Neural cell (in vitro differentiated cells): Measurements from ENCODE around the gene ARHGEF10L. TPM values are rescaled to one million over a fixed set of nuclear protein-coding genes. Genes with fewer than 3 reads are reported as not detected.

Source experiments
- H2AFZ ChIP-seq: fragments of 200-600, 300-800 bp; sonication (generic), shearing (Covaris generic); 2 replicates; pipeline ENCODE4 v1.6.0; 2014; ENCODE audit warnings: low read depth, mild to moderate bottlenecking, antibody characterized with exemption, low read length, moderate library complexity
- H3F3A ChIP-seq: fragments of 200-600 bp; shearing (Covaris generic); 2 replicates; pipeline ENCODE4 v1.6.1; 2016; ENCODE audit warnings: mild to moderate bottlenecking, moderate library complexity, mixed read lengths, antibody characterized with exemption, low read length; ENCODE audit not compliant: insufficient read depth, poor library complexity, severe bottlenecking
- H3K27ac ChIP-seq: fragments of 200-600, 300-800 bp; sonication (generic), shearing (Covaris generic); 2 replicates; pipeline ENCODE4 v1.5.1; 2014; ENCODE audit warnings: mild to moderate bottlenecking, low read length, moderate library complexity
- H3K27me3 ChIP-seq: fragments of 300-800, 200-600 bp; sonication (generic), shearing (Covaris generic); 2 replicates; pipeline ENCODE4 v1.6.0; 2014; ENCODE audit warnings: mild to moderate bottlenecking, low read depth, low read length, moderate library complexity; ENCODE audit not compliant: insufficient read depth
- H3K36me3 ChIP-seq: fragments of 300-800, 200-600 bp; sonication (generic), shearing (Covaris generic); 2 replicates; pipeline ENCODE4 v1.5.1; 2014; ENCODE audit warnings: mild to moderate bottlenecking, antibody characterized with exemption, low read length, moderate library complexity; ENCODE audit not compliant: insufficient read depth
- H3K4me2 ChIP-seq: fragments of 300-800, 200-600 bp; sonication (generic), shearing (Covaris generic); 2 replicates; pipeline ENCODE4 v1.6.0; 2014; ENCODE audit warnings: mild to moderate bottlenecking, low read length
- H3K4me3 ChIP-seq: fragments of 300-800, 200-600 bp; sonication (generic), shearing (Covaris generic); 2 replicates; pipeline ENCODE4 v1.5.1; 2014; ENCODE audit warnings: mild to moderate bottlenecking, low read length, moderate library complexity
- H3K79me2 ChIP-seq: fragments of 200-600 bp; shearing (Covaris generic); replicated peaks from 2 replicates; pipeline ENCODE4 v1.6.0; 2014; ENCODE audit warnings: mild to moderate bottlenecking, low read length, moderate library complexity; ENCODE audit not compliant: insufficient read depth
- H3K9ac ChIP-seq: fragments of 300-800, 200-600 bp; sonication (generic), shearing (Covaris generic); 2 replicates; pipeline ENCODE4 v1.6.1; 2016; ENCODE audit warnings: mild to moderate bottlenecking, low read length, mixed read lengths
- H3K9me2 ChIP-seq: fragments of 200-600 bp; shearing (Covaris generic); 2 replicates; pipeline ENCODE4 v1.6.1; 2016; ENCODE audit warnings: mild to moderate bottlenecking, low read length, mixed read lengths; ENCODE audit not compliant: insufficient read depth
- H3K9me3 ChIP-seq: fragments of 200-600, 300-800 bp; sonication (generic), shearing (Covaris generic); 2 replicates; pipeline ENCODE4 v1.6.1; 2016; ENCODE audit warnings: mild to moderate bottlenecking, mixed run types, low read length, moderate library complexity, mixed read lengths
- H4K20me1 ChIP-seq: fragments of 200-600 bp; shearing (Covaris generic); 2 replicates; pipeline ENCODE4 v1.6.1; 2016; ENCODE audit warnings: mild to moderate bottlenecking, mixed run types; ENCODE audit not compliant: insufficient read depth
- EP300 ChIP-seq: fragments of 450-650 bp; conservative IDR thresholded peaks from 2 replicates; pipeline ENCODE4 v1.6.1; 2014; ENCODE audit warnings: antibody characterized with exemption, mild to moderate bottlenecking, moderate library complexity; ENCODE audit not compliant: poor library complexity, severe bottlenecking
- EZH2 ChIP-seq: fragments of 200-600, 300-800 bp; shearing (Covaris generic), sonication (generic); IDR thresholded peaks from 2 replicates; pipeline ENCODE4 v1.6.1; 2014; ENCODE audit warnings: antibody characterized with exemption, low read length, borderline replicate concordance, mild to moderate bottlenecking; ENCODE audit not compliant: insufficient read depth, poor library complexity, severe bottlenecking
- MXI1 ChIP-seq: fragments of 450-650 bp; conservative IDR thresholded peaks from 2 replicates; pipeline ENCODE4 v1.6.1; 2014; ENCODE audit warnings: antibody characterized with exemption, mild to moderate bottlenecking; ENCODE audit not compliant: poor library complexity, severe bottlenecking
- POLR2AphosphoS5 ChIP-seq: IDR thresholded peaks from 2 replicates; pipeline ENCODE4 v1.6.1; 2012
- RAD21 ChIP-seq: fragments of 450-650 bp; conservative IDR thresholded peaks from 2 replicates; pipeline ENCODE4 v1.6.1; 2014; ENCODE audit warnings: antibody characterized with exemption, mild to moderate bottlenecking, moderate library complexity
- SMC3 ChIP-seq: fragments of 450-650 bp; conservative IDR thresholded peaks from 2 replicates; pipeline ENCODE4 v1.6.1; 2014; ENCODE audit warnings: antibody characterized with exemption, mild to moderate bottlenecking, moderate library complexity; ENCODE audit not compliant: poor library complexity
- TAF1 ChIP-seq: IDR thresholded peaks from 2 replicates; pipeline ENCODE4 v1.6.1; 2012; ENCODE audit warnings: low read depth
- polyA plus RNA-seq: library from polyadenylated mRNA; depleted of rRNA; stranded (reverse); fragments of >200 nt; gene quantifications from 2 replicates; pipeline ENCODE4 v1.2.3, GENCODE V29; 2014
- TF ChIP-seq, protein P1 (sequence below): fragments of 450-650 bp; IDR thresholded peaks from 2 replicates; pipeline ENCODE4 v1.5.1; 2014; ENCODE audit warnings: antibody characterized with exemption, mild to moderate bottlenecking, moderate library complexity; ENCODE audit not compliant: poor library complexity, severe bottlenecking
- TF ChIP-seq, protein P2 (sequence below): IDR thresholded peaks from 2 replicates; pipeline ENCODE4 v1.6.1; 2012; ENCODE audit warnings: borderline replicate concordance

ARHGEF10L gene
- polyA plus RNA-seq, 1 donor from 2014 or later = 123 TPM

- H2AFZ ChIP-seq = no peak overlapping the region
- no peak overlapping the region for H3K9ac ChIP-seq
- H3K27ac ChIP-seq = no peak overlapping the region
- TF ChIP-seq MXI1 (no peak), EZH2 (no peak), SMC3 (no peak), EP300 (no peak), POLR2AphosphoS5 (no peak), RAD21 (no peak), TAF1 (no peak)
- TF ChIP-seq, protein P1, sequence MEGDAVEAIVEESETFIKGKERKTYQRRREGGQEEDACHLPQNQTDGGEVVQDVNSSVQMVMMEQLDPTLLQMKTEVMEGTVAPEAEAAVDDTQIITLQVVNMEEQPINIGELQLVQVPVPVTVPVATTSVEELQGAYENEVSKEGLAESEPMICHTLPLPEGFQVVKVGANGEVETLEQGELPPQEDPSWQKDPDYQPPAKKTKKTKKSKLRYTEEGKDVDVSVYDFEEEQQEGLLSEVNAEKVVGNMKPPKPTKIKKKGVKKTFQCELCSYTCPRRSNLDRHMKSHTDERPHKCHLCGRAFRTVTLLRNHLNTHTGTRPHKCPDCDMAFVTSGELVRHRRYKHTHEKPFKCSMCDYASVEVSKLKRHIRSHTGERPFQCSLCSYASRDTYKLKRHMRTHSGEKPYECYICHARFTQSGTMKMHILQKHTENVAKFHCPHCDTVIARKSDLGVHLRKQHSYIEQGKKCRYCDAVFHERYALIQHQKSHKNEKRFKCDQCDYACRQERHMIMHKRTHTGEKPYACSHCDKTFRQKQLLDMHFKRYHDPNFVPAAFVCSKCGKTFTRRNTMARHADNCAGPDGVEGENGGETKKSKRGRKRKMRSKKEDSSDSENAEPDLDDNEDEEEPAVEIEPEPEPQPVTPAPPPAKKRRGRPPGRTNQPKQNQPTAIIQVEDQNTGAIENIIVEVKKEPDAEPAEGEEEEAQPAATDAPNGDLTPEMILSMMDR = no peak
- TF ChIP-seq, protein P2, sequence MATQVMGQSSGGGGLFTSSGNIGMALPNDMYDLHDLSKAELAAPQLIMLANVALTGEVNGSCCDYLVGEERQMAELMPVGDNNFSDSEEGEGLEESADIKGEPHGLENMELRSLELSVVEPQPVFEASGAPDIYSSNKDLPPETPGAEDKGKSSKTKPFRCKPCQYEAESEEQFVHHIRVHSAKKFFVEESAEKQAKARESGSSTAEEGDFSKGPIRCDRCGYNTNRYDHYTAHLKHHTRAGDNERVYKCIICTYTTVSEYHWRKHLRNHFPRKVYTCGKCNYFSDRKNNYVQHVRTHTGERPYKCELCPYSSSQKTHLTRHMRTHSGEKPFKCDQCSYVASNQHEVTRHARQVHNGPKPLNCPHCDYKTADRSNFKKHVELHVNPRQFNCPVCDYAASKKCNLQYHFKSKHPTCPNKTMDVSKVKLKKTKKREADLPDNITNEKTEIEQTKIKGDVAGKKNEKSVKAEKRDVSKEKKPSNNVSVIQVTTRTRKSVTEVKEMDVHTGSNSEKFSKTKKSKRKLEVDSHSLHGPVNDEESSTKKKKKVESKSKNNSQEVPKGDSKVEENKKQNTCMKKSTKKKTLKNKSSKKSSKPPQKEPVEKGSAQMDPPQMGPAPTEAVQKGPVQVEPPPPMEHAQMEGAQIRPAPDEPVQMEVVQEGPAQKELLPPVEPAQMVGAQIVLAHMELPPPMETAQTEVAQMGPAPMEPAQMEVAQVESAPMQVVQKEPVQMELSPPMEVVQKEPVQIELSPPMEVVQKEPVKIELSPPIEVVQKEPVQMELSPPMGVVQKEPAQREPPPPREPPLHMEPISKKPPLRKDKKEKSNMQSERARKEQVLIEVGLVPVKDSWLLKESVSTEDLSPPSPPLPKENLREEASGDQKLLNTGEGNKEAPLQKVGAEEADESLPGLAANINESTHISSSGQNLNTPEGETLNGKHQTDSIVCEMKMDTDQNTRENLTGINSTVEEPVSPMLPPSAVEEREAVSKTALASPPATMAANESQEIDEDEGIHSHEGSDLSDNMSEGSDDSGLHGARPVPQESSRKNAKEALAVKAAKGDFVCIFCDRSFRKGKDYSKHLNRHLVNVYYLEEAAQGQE = no peak
- no peaks in the 10 kb centered on the region for H3K36me3 ChIP-seq
- no peaks in the 10 kb centered on the region for H3K9me3 ChIP-seq
- no peaks in the 10 kb centered on the region for H3F3A ChIP-seq
- H3K27me3 ChIP-seq = no peaks in the 10 kb centered on the region
- H4K20me1 ChIP-seq = no peaks in the 10 kb centered on the region
- no peaks in the 10 kb centered on the region for H3K79me2 ChIP-seq
- no peak overlapping the region for H3K4me3 ChIP-seq
- H3K4me2 ChIP-seq = no peak overlapping the region
- H3K9me2 ChIP-seq = no peaks in the 10 kb centered on the region
Observed at GRCh38 chr1:17697458-17697857, 158.0 kb downstream of the ARHGEF10L start.

GRCh38 chr1:17699581-17699980 lies 160.1 kb downstream of the ARHGEF10L start:
- Histone ChIP-seq H3K27ac (peak overlapping the region; percentile 47), H3K9me3 (no peaks in the 10 kb centered on the region), H3K4me2 (no peak overlapping the region), H3K27me3 (no peaks in the 10 kb centered on the region), H3K9me2 (no peaks in the 10 kb centered on the region), H3K4me3 (no peak overlapping the region), H3K36me3 (no peaks in the 10 kb centered on the region), H2AFZ (no peak overlapping the region), H4K20me1 (no peaks in the 10 kb centered on the region), H3K9ac (peak overlapping the region; percentile 11), H3K79me2 (no peaks in the 10 kb centered on the region), H3F3A (no peaks in the 10 kb centered on the region)
- TF ChIP-seq, protein P1 = no peak
- TF ChIP-seq, protein P2 = no peak
- TF ChIP-seq POLR2AphosphoS5 (no peak), TAF1 (no peak), EZH2 (no peak), SMC3 (no peak), RAD21 (no peak), EP300 (no peak), MXI1 (no peak)
